Epithelial cell of esophagus (primary cell): Measurements from ENCODE around the gene RBMS3.

Experiments used
- DNase-seq: peaks from one replicate; pipeline ENCODE4 v3.0.0; 2010; ENCODE audit warnings: low read depth
- H3K4me3 ChIP-seq: 2 replicates; pipeline ENCODE4 v1.5.1; 2011; ENCODE audit warnings: mild to moderate bottlenecking, low read length, control low read depth
- TF ChIP-seq, protein P1 (sequence below): IDR thresholded peaks from 2 replicates; pipeline ENCODE4 v1.5.1; 2011; ENCODE audit warnings: low read depth, mild to moderate bottlenecking, low read length, control low read depth, inconsistent platforms; ENCODE audit not compliant: insufficient read depth; ENCODE audit errors: missing control alignments

Gene RBMS3

DNA sequence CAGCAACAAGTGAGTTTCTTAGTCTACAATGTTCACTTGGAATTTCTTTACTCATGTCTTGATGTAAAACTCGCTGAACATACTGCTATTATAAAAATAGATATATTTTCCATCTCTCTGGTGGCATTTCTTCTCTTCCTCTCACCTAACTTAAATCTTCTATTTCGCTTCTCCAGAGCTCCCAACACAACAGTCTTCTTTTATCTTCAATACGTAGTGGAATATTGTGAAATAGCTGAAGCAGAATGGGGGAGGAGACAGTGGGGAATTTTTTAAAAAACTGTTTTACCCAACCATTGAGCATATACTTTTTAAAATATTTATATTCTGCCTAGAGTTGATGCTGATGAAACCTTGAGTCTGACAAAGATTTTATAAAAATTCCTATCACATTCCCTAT is 548.5 kb downstream of the RBMS3 start:
- TF ChIP-seq, protein P1, sequence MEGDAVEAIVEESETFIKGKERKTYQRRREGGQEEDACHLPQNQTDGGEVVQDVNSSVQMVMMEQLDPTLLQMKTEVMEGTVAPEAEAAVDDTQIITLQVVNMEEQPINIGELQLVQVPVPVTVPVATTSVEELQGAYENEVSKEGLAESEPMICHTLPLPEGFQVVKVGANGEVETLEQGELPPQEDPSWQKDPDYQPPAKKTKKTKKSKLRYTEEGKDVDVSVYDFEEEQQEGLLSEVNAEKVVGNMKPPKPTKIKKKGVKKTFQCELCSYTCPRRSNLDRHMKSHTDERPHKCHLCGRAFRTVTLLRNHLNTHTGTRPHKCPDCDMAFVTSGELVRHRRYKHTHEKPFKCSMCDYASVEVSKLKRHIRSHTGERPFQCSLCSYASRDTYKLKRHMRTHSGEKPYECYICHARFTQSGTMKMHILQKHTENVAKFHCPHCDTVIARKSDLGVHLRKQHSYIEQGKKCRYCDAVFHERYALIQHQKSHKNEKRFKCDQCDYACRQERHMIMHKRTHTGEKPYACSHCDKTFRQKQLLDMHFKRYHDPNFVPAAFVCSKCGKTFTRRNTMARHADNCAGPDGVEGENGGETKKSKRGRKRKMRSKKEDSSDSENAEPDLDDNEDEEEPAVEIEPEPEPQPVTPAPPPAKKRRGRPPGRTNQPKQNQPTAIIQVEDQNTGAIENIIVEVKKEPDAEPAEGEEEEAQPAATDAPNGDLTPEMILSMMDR, result no peak
- DNase-seq, result no peak
- no peak overlapping the region for H3K4me3 ChIP-seq

DNA sequence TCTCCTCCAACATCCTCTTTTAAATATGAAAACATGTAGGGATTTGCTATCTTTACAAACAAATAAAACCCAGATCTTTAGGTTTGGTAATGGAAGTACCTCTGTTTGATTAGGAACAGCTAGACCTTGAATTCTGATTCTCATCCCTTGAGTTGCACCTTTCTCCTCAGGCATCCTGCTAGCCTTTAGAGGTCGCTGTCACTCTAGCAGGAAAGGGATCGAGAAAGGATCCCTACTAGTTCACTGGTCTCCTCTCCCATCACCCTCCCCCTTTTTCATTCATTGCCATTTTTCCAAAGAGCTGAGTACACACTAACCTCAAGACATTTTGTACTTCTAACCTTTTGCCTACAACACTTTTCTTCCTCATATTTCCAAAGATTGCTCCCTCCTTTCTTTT is 569.8 kb downstream of the RBMS3 start:
- TF ChIP-seq, protein P1, result no peak
- peak; percentile 1 for DNase-seq
- no peak overlapping the region for H3K4me3 ChIP-seq

DNA sequence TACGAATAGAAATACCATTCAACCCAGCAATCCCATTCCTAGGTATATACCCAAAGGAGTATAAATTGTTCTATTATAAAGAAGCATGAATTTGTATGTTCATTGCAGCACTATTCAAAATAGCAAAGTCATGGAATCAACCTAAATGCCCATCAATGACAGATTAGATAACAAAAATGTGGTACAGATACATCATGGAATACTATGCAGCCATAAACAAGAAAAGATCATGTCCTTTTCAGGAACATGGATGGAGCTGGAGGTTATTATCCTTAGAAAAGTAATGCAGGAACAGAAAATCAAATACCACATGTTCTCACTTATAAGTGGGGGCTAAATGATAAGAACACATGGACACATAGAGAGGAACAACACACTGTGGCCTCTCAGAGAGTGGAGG is 571.9 kb downstream of the RBMS3 start:
- DNase-seq, result no peak
- H3K4me3 ChIP-seq, result no peak overlapping the region
- TF ChIP-seq, protein P1, result no peak

DNA sequence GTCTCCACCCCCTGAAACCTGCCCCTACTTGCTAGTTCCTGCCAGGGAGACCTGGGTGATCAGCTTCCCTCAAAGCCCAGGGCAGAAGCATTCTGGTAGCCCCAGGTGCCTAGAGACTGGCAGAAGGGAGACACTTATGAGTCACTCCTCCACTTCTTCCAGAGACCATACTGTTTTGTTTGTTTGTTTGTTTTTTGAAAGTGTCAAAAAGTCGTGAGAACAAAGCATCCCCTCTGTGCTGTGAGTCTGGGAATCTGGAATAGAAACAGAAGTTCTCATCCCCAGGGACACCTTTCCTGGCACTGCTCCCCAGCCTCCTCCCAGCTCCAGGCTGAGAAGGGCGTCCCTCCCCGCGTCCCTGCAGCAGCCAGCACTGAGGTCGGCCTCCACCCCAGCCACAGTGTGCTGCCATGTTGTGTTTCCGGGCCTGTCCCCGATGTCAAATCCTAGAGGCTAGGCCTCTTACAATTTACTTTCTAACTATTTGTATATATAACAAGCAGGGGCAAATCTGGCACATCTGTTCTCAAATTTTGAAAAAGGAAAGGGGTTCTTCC is 573.0 kb downstream of the RBMS3 start:
- H3K4me3 ChIP-seq, result no peak overlapping the region
- TF ChIP-seq, protein P1, result no peak
- DNase-seq, result peak; percentile 4

DNA sequence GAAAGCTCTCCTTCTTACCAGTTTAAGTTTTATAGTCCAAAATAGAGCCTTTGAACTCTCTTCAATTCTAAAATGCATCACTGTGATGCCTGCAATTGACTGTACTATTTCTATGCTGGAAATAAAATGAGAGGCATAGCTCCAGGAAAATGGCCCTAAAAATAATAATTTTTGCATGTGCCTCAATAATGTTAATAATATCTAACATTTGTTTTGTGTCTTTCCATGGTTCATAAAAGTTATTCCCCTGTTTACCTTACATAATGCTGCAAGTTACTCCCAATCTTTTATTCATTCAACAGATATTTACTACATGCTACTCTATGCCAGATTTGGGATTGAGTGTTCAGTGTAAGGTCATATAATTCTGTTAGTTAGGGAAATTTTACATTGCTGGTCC is 574.0 kb downstream of the RBMS3 start:
- H3K4me3 ChIP-seq, result no peak overlapping the region
- TF ChIP-seq, protein P1, result no peak
- DNase-seq, result no peak

DNA sequence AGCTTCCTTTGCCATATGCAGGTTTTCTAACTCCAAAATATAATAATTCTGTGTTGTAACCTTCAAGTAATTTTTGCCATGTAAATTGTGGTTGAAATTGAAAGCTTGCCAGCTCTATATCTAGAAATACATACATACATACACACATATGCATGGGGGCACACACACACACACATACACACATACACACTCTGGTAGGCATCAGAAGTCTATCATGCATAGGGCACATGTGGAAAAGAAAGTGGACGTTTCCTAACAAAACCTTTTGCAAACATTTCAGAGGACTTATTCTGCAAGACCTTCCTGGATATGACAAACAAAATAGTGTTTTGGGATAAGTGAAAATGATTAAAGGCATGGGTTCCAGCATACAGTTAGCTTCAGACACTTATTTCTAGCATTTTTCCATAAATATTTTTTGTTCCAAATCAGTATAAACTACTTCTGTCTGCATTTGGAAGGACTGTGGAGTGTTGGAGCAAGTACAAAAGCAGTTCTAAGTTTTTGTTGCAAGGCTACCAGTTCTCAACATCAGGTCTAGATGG is 578.9 kb downstream of the RBMS3 start:
- TF ChIP-seq, protein P1, result no peak
- DNase-seq, result no peak
- H3K4me3 ChIP-seq, result no peak overlapping the region

DNA sequence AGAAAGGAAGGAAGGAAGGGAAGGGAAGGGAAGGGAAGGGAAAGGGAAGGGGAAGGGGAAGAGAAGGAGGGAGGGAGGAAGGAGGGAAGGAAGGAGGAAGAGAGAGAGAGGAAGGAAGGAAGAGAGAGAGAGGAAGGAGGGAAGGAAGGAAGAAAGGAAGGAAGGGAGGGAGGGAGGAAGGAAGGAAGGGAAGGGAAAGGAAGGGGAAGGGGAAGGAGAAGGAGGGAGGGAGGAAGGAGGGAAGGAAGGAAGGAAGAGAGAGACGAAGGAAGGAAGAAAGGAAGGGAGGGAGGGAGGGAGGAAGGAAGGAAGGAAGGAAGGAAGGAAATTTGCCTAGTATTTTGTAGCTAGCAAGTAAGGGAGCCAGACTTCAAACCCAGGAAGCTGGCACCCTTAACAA is 583.9 kb downstream of the RBMS3 start:
- H3K4me3 ChIP-seq, result no peak overlapping the region
- DNase-seq, result no peak
- TF ChIP-seq, protein P1, result no peak
